GM18909 (cell line): ENCODE measurements around the gene RABGAP1L.

Experiments used
- ATAC-seq: cut with Tn5 transposase; IDR thresholded peaks from one replicate; pipeline ENCODE4 v1.9.1; 2021; ENCODE audit warnings: mild to moderate bottlenecking; ENCODE audit not compliant: unreplicated experiment, poor library complexity

The RABGAP1L gene

GRCh38 chr1:174726880-174727585 lies 567.7 kb downstream of the RABGAP1L start:
- no peak for ATAC-seq

GRCh38 chr1:174734270-174734669 lies 575.0 kb downstream of the RABGAP1L start:
- no peak for ATAC-seq

- ATAC-seq, result no peak
These were observed 577.5 kb downstream of the RABGAP1L start for GRCh38 chr1:174736831-174737230.

- no peak for ATAC-seq
These were observed 581.1 kb downstream of the RABGAP1L start for GRCh38 chr1:174740249-174740968.

- ATAC-seq, result no peak
These were observed 583.7 kb downstream of the RABGAP1L start for GRCh38 chr1:174742805-174743653.

GRCh38 chr1:174743654-174744561 lies 584.6 kb downstream of the RABGAP1L start:
- ATAC-seq, result no peak

GRCh38 chr1:174744886-174745285 lies 585.6 kb downstream of the RABGAP1L start:
- ATAC-seq, result no peak

- ATAC-seq, result no peak
These were observed 586.9 kb downstream of the RABGAP1L start for GRCh38 chr1:174746024-174746808.

GRCh38 chr1:174747613-174748012 lies 588.3 kb downstream of the RABGAP1L start:
- ATAC-seq, result no peak

- no peak for ATAC-seq
These were observed 589.3 kb downstream of the RABGAP1L start for GRCh38 chr1:174748586-174748985.

- ATAC-seq, result no peak
These were observed 593.8 kb downstream of the RABGAP1L start for GRCh38 chr1:174753131-174753530.

- ATAC-seq, result no peak
These were observed 602.0 kb downstream of the RABGAP1L start for GRCh38 chr1:174761335-174761734.

GRCh38 chr1:174761901-174762585 lies 602.7 kb downstream of the RABGAP1L start:
- ATAC-seq, result no peak

- no peak for ATAC-seq
These were observed 604.9 kb downstream of the RABGAP1L start for GRCh38 chr1:174764191-174764590.

- ATAC-seq, result no peak
These were observed 607.4 kb downstream of the RABGAP1L start for GRCh38 chr1:174766727-174767126.

- ATAC-seq, result no peak
These were observed 609.2 kb downstream of the RABGAP1L start for GRCh38 chr1:174768516-174768915.

- no peak for ATAC-seq
These were observed 609.6 kb downstream of the RABGAP1L start for GRCh38 chr1:174768949-174769348.

GRCh38 chr1:174769961-174770549 lies 610.7 kb downstream of the RABGAP1L start:
- no peak for ATAC-seq
